GM18870 (cell line): ENCODE results near the gene AQP5.

ENCODE experiments used
- ATAC-seq: cut with Tn5 transposase; IDR thresholded peaks from one replicate; pipeline ENCODE4 v1.9.1; 2021; ENCODE audit warnings: moderate library complexity; ENCODE audit not compliant: unreplicated experiment

The AQP5 gene

GRCh38 chr12:49961111-49961922 is at the start of gene AQP5:
TSS of gene AQP5 (plus strand) at chr12:49961872. CDS start at chr12:49962018, 146 bp downstream.
- no peak for ATAC-seq

- no peak for ATAC-seq
These were observed 49.1 kb upstream of the AQP5 start for GRCh38 chr12:49912345-49913255.

- ATAC-seq, result no peak
These were observed 45.3 kb upstream of the AQP5 start for GRCh38 chr12:49916129-49916919.

- no peak for ATAC-seq
These were observed 44.4 kb upstream of the AQP5 start for GRCh38 chr12:49917166-49917787.

- ATAC-seq, result no peak
These were observed 43.9 kb upstream of the AQP5 start for GRCh38 chr12:49917788-49918173.

GRCh38 chr12:49920241-49920914 is 41.3 kb upstream of the AQP5 start:
- no peak for ATAC-seq

- no peak for ATAC-seq
These were observed 40.8 kb upstream of the AQP5 start for GRCh38 chr12:49920915-49921286.

- no peak for ATAC-seq
These were observed 40.4 kb upstream of the AQP5 start for GRCh38 chr12:49921299-49921698.

GRCh38 chr12:49921936-49922335 is 39.7 kb upstream of the AQP5 start:
- ATAC-seq, result no peak

GRCh38 chr12:49922349-49923034 is 39.2 kb upstream of the AQP5 start:
- no peak for ATAC-seq

GRCh38 chr12:49923035-49923644 is 38.5 kb upstream of the AQP5 start:
- no peak for ATAC-seq

GRCh38 chr12:49923880-49924556 is 37.7 kb upstream of the AQP5 start:
- no peak for ATAC-seq

- ATAC-seq, result no peak
These were observed 36.9 kb upstream of the AQP5 start for GRCh38 chr12:49924628-49925246.

- no peak for ATAC-seq
These were observed 36.1 kb upstream of the AQP5 start for GRCh38 chr12:49925433-49926204.

- no peak for ATAC-seq
These were observed 33.2 kb upstream of the AQP5 start for GRCh38 chr12:49928471-49928870.

GRCh38 chr12:49929581-49929980 is 32.1 kb upstream of the AQP5 start:
- no peak for ATAC-seq

GRCh38 chr12:49930515-49931288 is 31.0 kb upstream of the AQP5 start:
- ATAC-seq, result no peak
